ENCODE data around the gene MACROD1.

- TF ChIP-seq, protein P1, sequence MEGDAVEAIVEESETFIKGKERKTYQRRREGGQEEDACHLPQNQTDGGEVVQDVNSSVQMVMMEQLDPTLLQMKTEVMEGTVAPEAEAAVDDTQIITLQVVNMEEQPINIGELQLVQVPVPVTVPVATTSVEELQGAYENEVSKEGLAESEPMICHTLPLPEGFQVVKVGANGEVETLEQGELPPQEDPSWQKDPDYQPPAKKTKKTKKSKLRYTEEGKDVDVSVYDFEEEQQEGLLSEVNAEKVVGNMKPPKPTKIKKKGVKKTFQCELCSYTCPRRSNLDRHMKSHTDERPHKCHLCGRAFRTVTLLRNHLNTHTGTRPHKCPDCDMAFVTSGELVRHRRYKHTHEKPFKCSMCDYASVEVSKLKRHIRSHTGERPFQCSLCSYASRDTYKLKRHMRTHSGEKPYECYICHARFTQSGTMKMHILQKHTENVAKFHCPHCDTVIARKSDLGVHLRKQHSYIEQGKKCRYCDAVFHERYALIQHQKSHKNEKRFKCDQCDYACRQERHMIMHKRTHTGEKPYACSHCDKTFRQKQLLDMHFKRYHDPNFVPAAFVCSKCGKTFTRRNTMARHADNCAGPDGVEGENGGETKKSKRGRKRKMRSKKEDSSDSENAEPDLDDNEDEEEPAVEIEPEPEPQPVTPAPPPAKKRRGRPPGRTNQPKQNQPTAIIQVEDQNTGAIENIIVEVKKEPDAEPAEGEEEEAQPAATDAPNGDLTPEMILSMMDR (IDR thresholded peaks at IDR 0.05 in 2 of 3, conservative IDR thresholded peaks at IDR 0.05 in 1 of 3; ENCODE audit: control insufficient read depth in 2 of 3, extremely low read depth in 1 of 3, insufficient read depth in 1 of 3, low read depth in 3 of 3, low read length in 3 of 3) = no peak
- TF ChIP-seq SPI1 (IDR thresholded peaks at IDR 0.05; ENCODE audit: borderline replicate concordance, insufficient read depth, low read depth, low read length) (no peak), CHD2 (IDR thresholded peaks at IDR 0.05; ENCODE audit: borderline replicate concordance, low read depth, low read length) (no peak), SIN3A (IDR thresholded peaks at IDR 0.05; ENCODE audit: low read depth, low read length) (no peak), USF2 (IDR thresholded peaks at IDR 0.05; ENCODE audit: borderline replicate concordance, low read depth, low read length) (no peak), POLR2A (IDR thresholded peaks at IDR 0.05; ENCODE audit: low read depth, low read length) (no peak), POLR2AphosphoS2 (IDR thresholded peaks at IDR 0.05; ENCODE audit: low read depth, low read length) (no peak), PBX3 (IDR thresholded peaks at IDR 0.05; ENCODE audit: insufficient replicate concordance, low read depth, low read length) (no peak), HDAC2 (IDR thresholded peaks at IDR 0.05) (no peak), ZNF207 (IDR thresholded peaks at IDR 0.05; ENCODE audit: borderline replicate concordance) (no peak), MEF2B (IDR thresholded peaks at IDR 0.05; ENCODE audit: partially characterized antibody, poor library complexity, severe bottlenecking) (no peak), KAT2A (conservative IDR thresholded peaks at IDR 0.05; ENCODE audit: control insufficient read depth, low read depth, low read length) (no peak), JUND (IDR thresholded peaks at IDR 0.05; ENCODE audit: low read depth, low read length) (no peak)
- TF ChIP-seq, protein P2, sequence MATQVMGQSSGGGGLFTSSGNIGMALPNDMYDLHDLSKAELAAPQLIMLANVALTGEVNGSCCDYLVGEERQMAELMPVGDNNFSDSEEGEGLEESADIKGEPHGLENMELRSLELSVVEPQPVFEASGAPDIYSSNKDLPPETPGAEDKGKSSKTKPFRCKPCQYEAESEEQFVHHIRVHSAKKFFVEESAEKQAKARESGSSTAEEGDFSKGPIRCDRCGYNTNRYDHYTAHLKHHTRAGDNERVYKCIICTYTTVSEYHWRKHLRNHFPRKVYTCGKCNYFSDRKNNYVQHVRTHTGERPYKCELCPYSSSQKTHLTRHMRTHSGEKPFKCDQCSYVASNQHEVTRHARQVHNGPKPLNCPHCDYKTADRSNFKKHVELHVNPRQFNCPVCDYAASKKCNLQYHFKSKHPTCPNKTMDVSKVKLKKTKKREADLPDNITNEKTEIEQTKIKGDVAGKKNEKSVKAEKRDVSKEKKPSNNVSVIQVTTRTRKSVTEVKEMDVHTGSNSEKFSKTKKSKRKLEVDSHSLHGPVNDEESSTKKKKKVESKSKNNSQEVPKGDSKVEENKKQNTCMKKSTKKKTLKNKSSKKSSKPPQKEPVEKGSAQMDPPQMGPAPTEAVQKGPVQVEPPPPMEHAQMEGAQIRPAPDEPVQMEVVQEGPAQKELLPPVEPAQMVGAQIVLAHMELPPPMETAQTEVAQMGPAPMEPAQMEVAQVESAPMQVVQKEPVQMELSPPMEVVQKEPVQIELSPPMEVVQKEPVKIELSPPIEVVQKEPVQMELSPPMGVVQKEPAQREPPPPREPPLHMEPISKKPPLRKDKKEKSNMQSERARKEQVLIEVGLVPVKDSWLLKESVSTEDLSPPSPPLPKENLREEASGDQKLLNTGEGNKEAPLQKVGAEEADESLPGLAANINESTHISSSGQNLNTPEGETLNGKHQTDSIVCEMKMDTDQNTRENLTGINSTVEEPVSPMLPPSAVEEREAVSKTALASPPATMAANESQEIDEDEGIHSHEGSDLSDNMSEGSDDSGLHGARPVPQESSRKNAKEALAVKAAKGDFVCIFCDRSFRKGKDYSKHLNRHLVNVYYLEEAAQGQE (IDR thresholded peaks at IDR 0.05; ENCODE audit: low read depth, low read length) = no peak
These were observed 30.9 kb downstream of the MACROD1 start for GRCh38 chr11:64134963-64135362.

Data from GM12878 (cell line).